22Rv1 (cell line): ENCODE results near the gene MPI.

Source experiments
- ZFX ChIP-seq: fragments of 450-650 bp; IDR thresholded peaks from 2 replicates; pipeline ENCODE4 v1.6.1; 2017; ENCODE audit warnings: antibody characterized with exemption, borderline replicate concordance
- TF ChIP-seq, protein P1 (sequence below): fragments of 450-650 bp; IDR thresholded peaks from 2 replicates; pipeline ENCODE4 v1.5.1; 2017; ENCODE audit warnings: mild to moderate bottlenecking

- TF ChIP-seq, protein P1, sequence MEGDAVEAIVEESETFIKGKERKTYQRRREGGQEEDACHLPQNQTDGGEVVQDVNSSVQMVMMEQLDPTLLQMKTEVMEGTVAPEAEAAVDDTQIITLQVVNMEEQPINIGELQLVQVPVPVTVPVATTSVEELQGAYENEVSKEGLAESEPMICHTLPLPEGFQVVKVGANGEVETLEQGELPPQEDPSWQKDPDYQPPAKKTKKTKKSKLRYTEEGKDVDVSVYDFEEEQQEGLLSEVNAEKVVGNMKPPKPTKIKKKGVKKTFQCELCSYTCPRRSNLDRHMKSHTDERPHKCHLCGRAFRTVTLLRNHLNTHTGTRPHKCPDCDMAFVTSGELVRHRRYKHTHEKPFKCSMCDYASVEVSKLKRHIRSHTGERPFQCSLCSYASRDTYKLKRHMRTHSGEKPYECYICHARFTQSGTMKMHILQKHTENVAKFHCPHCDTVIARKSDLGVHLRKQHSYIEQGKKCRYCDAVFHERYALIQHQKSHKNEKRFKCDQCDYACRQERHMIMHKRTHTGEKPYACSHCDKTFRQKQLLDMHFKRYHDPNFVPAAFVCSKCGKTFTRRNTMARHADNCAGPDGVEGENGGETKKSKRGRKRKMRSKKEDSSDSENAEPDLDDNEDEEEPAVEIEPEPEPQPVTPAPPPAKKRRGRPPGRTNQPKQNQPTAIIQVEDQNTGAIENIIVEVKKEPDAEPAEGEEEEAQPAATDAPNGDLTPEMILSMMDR, result no peak
- no peak for TF ChIP-seq ZFX
Observed at GRCh38 chr15:74902295-74903075, 12.6 kb downstream of the MPI start.
